ENCODE data around the gene HSD11B1.

HSD11B1 gene

GRCh38 chr1:209747580-209748262, 43.1 kb downstream of the HSD11B1 start:
- Histone ChIP-seq H3K79me2 (ENCODE audit: low read length) (no peaks in the 10 kb centered on the region), H4K20me1 (ENCODE audit: insufficient read depth, low read length) (no peaks in the 10 kb centered on the region), H3K9me3 (replicated peaks; ENCODE audit: insufficient read depth, low read length) (no peaks in the 10 kb centered on the region), H2AFZ (ENCODE audit: low read length) (peak overlapping the region; percentile 89), H3K4me2 (ENCODE audit: low read depth, low read length) (peak overlapping the region; percentile 76), H3K9ac (ENCODE audit: low read length) (peak overlapping the region; percentile 35; the same call in 1 of the 2 replicates), H3K27ac (ENCODE audit: low read length) (peak overlapping the region; percentile 4; the same call in 1 of the 2 replicates), H3K4me1 (ENCODE audit: low read length) (peaks cover 36% of the 10 kb centered on the region), H3K27me3 (replicated peaks; ENCODE audit: insufficient read depth, low read length) (no peaks in the 10 kb centered on the region), H3K36me3 (replicated peaks; ENCODE audit: insufficient read depth, low read length) (no peaks in the 10 kb centered on the region), H3F3A (ENCODE audit: insufficient read depth, low read length) (peaks cover 18% of the 10 kb centered on the region), H3K4me3 (ENCODE audit: low read length) (peak overlapping the region; percentile 40), H3K9me2 (replicated peaks; ENCODE audit: insufficient read depth, low read length) (no peaks in the 10 kb centered on the region)
- peak; percentile 100 for DNase-seq
- TF ChIP-seq EZH2 (optimal IDR thresholded peaks at IDR 0.05; ENCODE audit: low read depth, low read length) (no peak), EZH2phosphoT487 (IDR thresholded peaks at IDR 0.05; ENCODE audit: low read length) (no peak), CTCF (IDR thresholded peaks at IDR 0.05; ENCODE audit: low read length) (peak; percentile 99)

- Histone ChIP-seq H3K36me3 (replicated peaks; ENCODE audit: insufficient read depth, low read length) (no peaks in the 10 kb centered on the region), H3K27ac (ENCODE audit: low read length) (no peak overlapping the region), H3K79me2 (ENCODE audit: low read length) (no peaks in the 10 kb centered on the region), H3K9me2 (replicated peaks; ENCODE audit: insufficient read depth, low read length) (no peaks in the 10 kb centered on the region), H3K9me3 (replicated peaks; ENCODE audit: insufficient read depth, low read length) (no peaks in the 10 kb centered on the region), H3F3A (ENCODE audit: insufficient read depth, low read length) (peaks cover 22% of the 10 kb centered on the region), H3K9ac (ENCODE audit: low read length) (no peak overlapping the region), H3K4me1 (ENCODE audit: low read length) (peaks cover 42% of the 10 kb centered on the region), H4K20me1 (ENCODE audit: insufficient read depth, low read length) (no peaks in the 10 kb centered on the region), H3K4me3 (ENCODE audit: low read length) (no peak overlapping the region), H3K27me3 (replicated peaks; ENCODE audit: insufficient read depth, low read length) (no peaks in the 10 kb centered on the region), H2AFZ (ENCODE audit: low read length) (no peak overlapping the region), H3K4me2 (ENCODE audit: low read depth, low read length) (no peak overlapping the region)
- DNase-seq: no peak
- TF ChIP-seq EZH2 (optimal IDR thresholded peaks at IDR 0.05; ENCODE audit: low read depth, low read length) (no peak), EZH2phosphoT487 (IDR thresholded peaks at IDR 0.05; ENCODE audit: low read length) (no peak), CTCF (IDR thresholded peaks at IDR 0.05; ENCODE audit: low read length) (no peak)
Measured at GRCh38 chr1:209748620-209749019, 44.0 kb downstream of the HSD11B1 start.

- no peak overlapping the region for H3K4me2 ChIP-seq (ENCODE audit: low read depth, low read length)
Measured at GRCh38 chr1:209749205-209749604, 44.6 kb downstream of the HSD11B1 start.

More at GRCh38 chr1:209749205-209749604, 44.6 kb downstream of the HSD11B1 start:
- no peak overlapping the region for H3K9ac ChIP-seq (ENCODE audit: low read length)
- H3F3A ChIP-seq (ENCODE audit: insufficient read depth, low read length): peaks cover 22% of the 10 kb centered on the region
- no peaks in the 10 kb centered on the region for H3K79me2 ChIP-seq (ENCODE audit: low read length)
- no peaks in the 10 kb centered on the region for H3K9me2 ChIP-seq (replicated peaks; ENCODE audit: insufficient read depth, low read length)
- no peak for TF ChIP-seq CTCF (IDR thresholded peaks at IDR 0.05; ENCODE audit: low read length)
- TF ChIP-seq EZH2 (optimal IDR thresholded peaks at IDR 0.05; ENCODE audit: low read depth, low read length): no peak
- no peak for TF ChIP-seq EZH2phosphoT487 (IDR thresholded peaks at IDR 0.05; ENCODE audit: low read length)
- peaks cover 42% of the 10 kb centered on the region for H3K4me1 ChIP-seq (ENCODE audit: low read length)
- H3K9me3 ChIP-seq (replicated peaks; ENCODE audit: insufficient read depth, low read length): no peaks in the 10 kb centered on the region
- no peaks in the 10 kb centered on the region for H3K36me3 ChIP-seq (replicated peaks; ENCODE audit: insufficient read depth, low read length)
- DNase-seq: no peak
- H4K20me1 ChIP-seq (ENCODE audit: insufficient read depth, low read length): no peaks in the 10 kb centered on the region
- H3K4me3 ChIP-seq (ENCODE audit: low read length): no peak overlapping the region
- no peaks in the 10 kb centered on the region for H3K27me3 ChIP-seq (replicated peaks; ENCODE audit: insufficient read depth, low read length)
- H3K27ac ChIP-seq (ENCODE audit: low read length): no peak overlapping the region
- no peak overlapping the region for H2AFZ ChIP-seq (ENCODE audit: low read length)
